Right ventricle myocardium superior (tissue), 1 donor: ENCODE data around the gene GRID2. TPM values are rescaled to one million over a fixed set of nuclear protein-coding genes. Genes with fewer than 3 reads are reported as not detected.

Experiments
- ATAC-seq: fragments of 200-7000 bp; cut with Tn5 transposase; one replicate; pipeline ENCODE4 v1.9.1; 2020; ENCODE audit warnings: mild to moderate bottlenecking; ENCODE audit not compliant: poor library complexity
- DNase-seq: peaks from one replicate; pipeline ENCODE4 v3.0.0-alpha.2; 2020
- intact Hi-C: fragments of 100-400 bp; cut with DNase I; formaldehyde crosslinking; loops from one replicate; pipeline ENCODE4 v1.11.2; 2022
- total RNA-seq: library from RNA; stranded (reverse); fragmentation: NEBNext Ultra II Directional; extraction: Animal tissue kit (Norgen Biotek cat#: 25700); gene quantifications from one replicate; pipeline ENCODE4 v1.2.1, GENCODE V29; 2021
- donor health status: DM: no; HTN: yes; CAD: no; lungs with severe emphysema.

The GRID2 gene
- total RNA-seq, 1 donor from 2014 or later, result not detected

GRCh38 chr4:93813092-93813491 lies 1509.3 kb downstream of the GRID2 start:
- ATAC-seq (no peak), DNase-seq (no peak)
- intact Hi-C loops, result no loop called here

- no peak for DNase-seq
- intact Hi-C loops, result no loop called here
- ATAC-seq, result no peak
Observed at GRCh38 chr4:93814141-93814540, 1510.4 kb downstream of the GRID2 start.

GRCh38 chr4:93814722-93815121 lies 1511.0 kb downstream of the GRID2 start:
- peak; percentile 52 for DNase-seq
- ATAC-seq, result no peak
- intact Hi-C loops, result no loop called here
